H1 (cell line): ENCODE measurements around the gene CCDC183. TPM values are rescaled to one million over a fixed set of nuclear protein-coding genes. Genes with fewer than 3 reads are reported as not detected.

ENCODE experiments used
- CTCF ChIA-PET: fragments of 300-600 bp; sonication (Branson Sonifier 250); formaldehyde crosslinking; loops from one replicate; lab custom pipeline; 2021; ENCODE audit not compliant: partially characterized antibody; lab: Charles Lee
- POLR2A ChIA-PET: fragments of 300-600 bp; sonication (Branson Sonifier 250); formaldehyde crosslinking; loops from one replicate; lab custom pipeline; 2021; ENCODE audit warnings: inconsistent platforms; ENCODE audit not compliant: partially characterized antibody; lab: Charles Lee
- DNase-seq, 2 experiments: peaks; one replicate each; pipeline versions ENCODE4 v3.0.0 to v3.0.0-alpha.2; 2010 to 2022; ENCODE audit warnings: low spot score in 2 of 2, low read depth in 1 of 2, mixed read lengths in 1 of 2
- FAIRE-seq: peaks from 2 replicates; lab custom pipeline; 2011; peaks lifted over from hg19 to GRCh38; lab: Jason Lieb, UNC
- H2AFZ ChIP-seq: 2 replicates; pipeline ENCODE4 v1.8.1; 2012; ENCODE audit warnings: low read length, inconsistent platforms
- H2AK5ac ChIP-seq: 2 replicates; pipeline ENCODE4 v1.6.1; 2013; ENCODE audit warnings: low read depth, low read length
- H2BK120ac ChIP-seq: replicated peaks from 2 replicates; pipeline ENCODE3; 2013; ENCODE audit warnings: low read depth, low read length, inconsistent platforms
- H2BK12ac ChIP-seq: 2 replicates; pipeline ENCODE4 v1.6.1; 2013; ENCODE audit warnings: low read depth, low read length
- H2BK15ac ChIP-seq: 2 replicates; pipeline ENCODE4 v1.6.1; 2013; ENCODE audit warnings: low read length
- H2BK20ac ChIP-seq: 2 replicates; pipeline ENCODE4 v1.6.1; 2013; ENCODE audit warnings: low read length
- H2BK5ac ChIP-seq: 2 replicates; pipeline ENCODE4 v1.6.1; 2013; ENCODE audit warnings: low read depth, low read length
- H3K14ac ChIP-seq: 2 replicates; pipeline ENCODE4 v1.6.1; 2013; ENCODE audit warnings: inconsistent platforms; ENCODE audit not compliant: insufficient read length
- H3K18ac ChIP-seq: 2 replicates; pipeline ENCODE4 v1.6.1; 2013; ENCODE audit warnings: low read length; ENCODE audit errors: extremely low read depth
- H3K23ac ChIP-seq: 2 replicates; pipeline ENCODE4 v1.6.1; 2013; ENCODE audit warnings: inconsistent platforms; ENCODE audit not compliant: insufficient read length
- H3K23me2 ChIP-seq: 2 replicates; pipeline ENCODE4 v1.6.1; 2013; ENCODE audit warnings: low read depth, low read length
- H3K27ac ChIP-seq: 2 replicates; pipeline ENCODE4 v1.6.1; 2011; ENCODE audit warnings: low read depth, low read length, inconsistent platforms
- H3K27me3 ChIP-seq, 4 experiments: replicated peaks in 1 of 4; 1 replicate in 1 of 4; 2 replicates in 3 of 4; pipeline versions ENCODE4 v1.6.1 to v1.8.1; 2011 to 2013; ENCODE audit warnings: low read length in 3 of 4, mild to moderate bottlenecking in 3 of 4, inconsistent platforms in 2 of 4, mixed read lengths in 2 of 4, moderate library complexity in 1 of 4; ENCODE audit not compliant: control insufficient read depth in 3 of 4, insufficient read depth in 3 of 4; ENCODE audit errors: extremely low read depth in 1 of 4
- H3K36me3 ChIP-seq, 4 experiments: 2 replicates each; pipeline versions ENCODE4 v1.6.1 to v1.8.1; 2011 to 2013; ENCODE audit warnings: mild to moderate bottlenecking in 4 of 4, low read length in 3 of 4, moderate library complexity in 2 of 4, control low read depth in 1 of 4, inconsistent platforms in 1 of 4; ENCODE audit not compliant: insufficient read depth in 4 of 4, control insufficient read depth in 2 of 4
- H3K4ac ChIP-seq: replicated peaks from 2 replicates; pipeline ENCODE3; 2013; ENCODE audit warnings: low read length, low read depth, mixed read lengths, inconsistent platforms; ENCODE audit not compliant: insufficient read length
- H3K4me1 ChIP-seq, 4 experiments: replicated peaks in 1 of 4; 1 replicate in 1 of 4; 2 replicates in 3 of 4; pipeline versions ENCODE4 v1.6.1 to v1.8.1; 2011 to 2013; ENCODE audit warnings: low read length in 3 of 4, inconsistent platforms in 2 of 4, mixed read lengths in 1 of 4; ENCODE audit not compliant: insufficient read depth in 4 of 4, control insufficient read depth in 3 of 4
- H3K4me2 ChIP-seq, 2 experiments: 2 replicates each; pipeline versions ENCODE4 v1.6.1 to v1.8.1; 2011 to 2013; ENCODE audit warnings: low read depth in 2 of 2, low read length in 2 of 2, control low read depth in 1 of 2, inconsistent platforms in 1 of 2, mild to moderate bottlenecking in 1 of 2; ENCODE audit not compliant: insufficient read depth in 1 of 2
- H3K4me3 ChIP-seq, 4 experiments: fragments of 200-600, 300-600 bp in 1 of 4; sonication (generic), shearing (Covaris generic), sonication (Bioruptor Twin) in 1 of 4; 2 replicates each; pipeline versions ENCODE4 v1.5.1 to v1.8.1; 2011 to 2016; ENCODE audit warnings: low read length in 4 of 4, low read depth in 3 of 4, control low read depth in 2 of 4, inconsistent platforms in 2 of 4, mild to moderate bottlenecking in 2 of 4, mixed read lengths in 1 of 4, moderate library complexity in 1 of 4; ENCODE audit not compliant: insufficient read depth in 2 of 4; ENCODE audit errors: extremely low read depth in 1 of 4
- H3K56ac ChIP-seq: replicated peaks from 2 replicates; pipeline ENCODE3; 2013; ENCODE audit warnings: low read depth, mild to moderate bottlenecking, mixed read lengths, low read length, inconsistent platforms; ENCODE audit not compliant: insufficient read length
- H3K79me1 ChIP-seq: 2 replicates; pipeline ENCODE4 v1.6.1; 2013; ENCODE audit warnings: low read depth, low read length, control low read depth
- H3K79me2 ChIP-seq, 2 experiments: 2 replicates each; pipeline versions ENCODE4 v1.6.1 to v1.8.1; 2012 to 2013; ENCODE audit warnings: low read length in 2 of 2, mild to moderate bottlenecking in 2 of 2, inconsistent platforms in 1 of 2; ENCODE audit not compliant: insufficient read depth in 2 of 2, control insufficient read depth in 1 of 2
- H3K9ac ChIP-seq, 4 experiments: replicated peaks in 1 of 4; 1 replicate in 1 of 4; 2 replicates in 3 of 4; pipeline versions ENCODE4 v1.6.1 to v1.8.1; 2011 to 2013; ENCODE audit warnings: low read depth in 3 of 4, low read length in 3 of 4, control low read depth in 2 of 4, mild to moderate bottlenecking in 2 of 4, moderate library complexity in 2 of 4, inconsistent platforms in 1 of 4; ENCODE audit errors: extremely low read depth in 1 of 4
- H3K9me3 ChIP-seq, 2 experiments: 2 replicates each; pipeline versions ENCODE4 v1.6.1 to v1.8.1; 2012 to 2013; ENCODE audit warnings: mild to moderate bottlenecking in 2 of 2, moderate library complexity in 2 of 2, control low read depth in 1 of 2, inconsistent platforms in 1 of 2, low read depth in 1 of 2, low read length in 1 of 2, mixed read lengths in 1 of 2; ENCODE audit not compliant: insufficient read depth in 2 of 2
- H4K20me1 ChIP-seq, 2 experiments: replicated peaks in 1 of 2; 2 replicates each; pipeline versions ENCODE3 to v1.8.1; 2011 to 2013; ENCODE audit warnings: inconsistent platforms in 2 of 2, low read length in 2 of 2, mild to moderate bottlenecking in 1 of 2; ENCODE audit not compliant: insufficient read depth in 2 of 2, control insufficient read depth in 1 of 2
- H4K5ac ChIP-seq: 2 replicates; pipeline ENCODE4 v1.6.1; 2013; ENCODE audit warnings: low read length, low read depth, mixed read lengths, inconsistent platforms; ENCODE audit not compliant: insufficient read length
- H4K8ac ChIP-seq: 2 replicates; pipeline ENCODE4 v1.8.0; 2013; ENCODE audit warnings: mild to moderate bottlenecking, moderate library complexity, low read length, inconsistent platforms; ENCODE audit not compliant: insufficient read depth; ENCODE audit errors: extremely low read depth
- H4K91ac ChIP-seq: replicated peaks from 2 replicates; pipeline ENCODE3; 2013; ENCODE audit warnings: low read length, mixed read lengths, inconsistent platforms; ENCODE audit not compliant: insufficient read length
- CBX5 ChIP-seq: fragments of 300-800, 300-1000 bp; sonication (generic); IDR thresholded peaks from 2 replicates; pipeline ENCODE4 v1.7.1; 2016; ENCODE audit warnings: antibody characterized with exemption, low read length, low read depth
- KDM1A ChIP-seq: fragments of 200-600, 300-600 bp; sonication (generic); IDR thresholded peaks from 2 replicates; pipeline ENCODE4 v1.7.1; 2016; ENCODE audit warnings: mild to moderate bottlenecking, low read length, borderline replicate concordance
- RBBP5 ChIP-seq: IDR thresholded peaks from 2 replicates; pipeline ENCODE4 v1.7.1; 2012; ENCODE audit warnings: low read depth, mild to moderate bottlenecking, inconsistent platforms, low read length, moderate library complexity, borderline replicate concordance
- TCF12 ChIP-seq: IDR thresholded peaks from 2 replicates; pipeline ENCODE4 v1.6.1; 2011; ENCODE audit warnings: low read depth, mild to moderate bottlenecking, low read length
- YY1 ChIP-seq: IDR thresholded peaks from 2 replicates; pipeline ENCODE4 v1.6.1; 2011; ENCODE audit warnings: low read depth, mild to moderate bottlenecking, low read length
- WGBS, 2 experiments: shearing (Covaris generic) in 1 of 2; methylation state at CpG; one replicate each; pipeline versions ENCODE4 v1.1.6 to v1.1.7; 2013 to 2015; ENCODE audit warnings: low lambda C conversion rate in 2 of 2, mixed read lengths in 2 of 2, inconsistent platforms in 1 of 2, low coverage in 1 of 2, missing lambda C conversion rate in 1 of 2; ENCODE audit not compliant: insufficient replicate concordance in 2 of 2, insufficient coverage in 1 of 2, insufficient read length in 1 of 2; ENCODE audit errors: extremely low coverage in 1 of 2, missing lambda C conversion rate in 1 of 2; 5-methylcytosine and 5-hydroxymethylcytosine counted together
- polyA plus RNA-seq, 7 experiments: library from polyadenylated mRNA; depleted of rRNA in 3 of 7; stranded (reverse) in 5 of 7; unstranded in 2 of 7; fragments of >200 nt in 5 of 7; fragments of 200-250 nt in 2 of 7; gene quantifications; 1 replicate in 5 of 7; 2 replicates in 1 of 7; 4 replicates in 1 of 7; pipeline versions ENCODE4 v1.2.1 to v1.2.3, GENCODE V29; 2011 to 2013; ENCODE audit warnings: missing spikeins in 2 of 7, mixed read lengths in 2 of 7
- total RNA-seq: library from RNA; stranded (reverse); fragmentation: NEBNext Ultra II Directional; extraction: Animal tissue kit (Norgen Biotek cat#: 25700); gene quantifications from 2 replicates; pipeline ENCODE4 v1.2.1, GENCODE V29; 2021

CCDC183 gene
- total and polyA plus RNA-seq, 2 of the 8 experiments (the other 6 are each of a cell fraction or from before 2014, with no cell fraction given), result 0.51 to 1.6 TPM

DNA sequence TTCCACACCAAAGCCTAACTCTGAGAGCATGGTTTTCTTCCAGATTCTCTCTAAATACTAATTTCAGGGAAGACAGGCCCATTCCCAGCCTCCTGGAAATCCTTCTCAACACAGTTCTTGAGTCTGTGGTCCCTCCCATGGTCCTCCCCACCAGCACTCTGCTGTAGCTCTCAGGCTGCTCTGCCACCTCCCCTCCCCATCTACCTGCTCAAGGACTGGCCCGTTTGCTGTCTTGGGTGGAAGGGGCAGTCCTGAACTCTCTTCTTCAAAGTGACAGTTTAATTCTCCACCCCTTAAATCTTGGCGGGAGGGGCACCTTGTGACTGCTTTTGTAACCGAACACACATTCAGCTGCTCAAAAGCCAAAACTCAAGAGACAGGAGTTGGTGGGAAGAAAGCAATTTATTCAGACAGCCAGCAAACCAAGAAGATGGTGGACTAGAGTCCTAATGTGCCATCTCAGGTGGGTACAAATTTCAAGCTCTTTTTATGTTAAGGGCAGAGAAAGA is 24.2 kb upstream of the CCDC183 start:
- Histone ChIP-seq H2BK12ac (no peak overlapping the region), H3K23me2 (no peaks in the 10 kb centered on the region), H2AK5ac (no peak overlapping the region), H3K79me1 (no peaks in the 10 kb centered on the region), H3K9me3 (peaks cover 0 to 7% of the 10 kb centered on the region in 2 experiments), H3K23ac (no peak overlapping the region), H4K91ac (no peak overlapping the region), H2BK120ac (no peak overlapping the region), H3K4me3 (no peak overlapping the region), H3K9ac (no peak overlapping the region), H3K14ac (no peak overlapping the region), H2BK20ac (no peak overlapping the region), H3K4ac (no peak overlapping the region), H3K18ac (no peak overlapping the region), H3K27me3 (no peaks in the 10 kb centered on the region), H4K5ac (no peak overlapping the region), H3K27ac (no peak overlapping the region), H4K8ac (no peak overlapping the region), H3K56ac (no peak overlapping the region), H3K79me2 (no peaks in the 10 kb centered on the region), H2BK15ac (no peak overlapping the region), H3K4me1 (no peaks in the 10 kb centered on the region), H2AFZ (no peak overlapping the region), H3K4me2 (no peak overlapping the region), H2BK5ac (no peak overlapping the region), H4K20me1 (no peaks in the 10 kb centered on the region), H3K36me3 (no peaks in the 10 kb centered on the region)
- no peak for DNase-seq
- ChIA-PET POLR2A (interaction anchor here (0.6 kb wide), 1 partner anchor 209 kb away, joined by 3 read pairs; no protein-coding TSS in a partner anchor), CTCF (interaction anchor here (0.8 to 9.6 kb wide), 8 partner anchors 7 to 391 kb away, joined by 3 to 88 read pairs (median 4); partner anchors contain the start of gene LCN8)
- no peak for FAIRE-seq
- WGBS, 2 experiments, result 94% methylated on average over 3 of the region's 3 CpGs; no CpG with 5 or more reads in 1 of the 2 experiments
- TF ChIP-seq CBX5 (no peak), RBBP5 (no peak), KDM1A (no peak), YY1 (no peak), TCF12 (no peak)
